Body of pancreas (tissue), 4 donors: ENCODE data around the gene COMT. TPM values are rescaled to one million over a fixed set of nuclear protein-coding genes. Genes with fewer than 3 reads are reported as not detected.

Source experiments
- ATAC-seq: fragments of 150-250 bp; one replicate; pipeline ENCODE4 v1.9.1; 2016
- DNase-seq, 4 donors: peaks; one replicate each; pipeline ENCODE4 v3.0.0-alpha.2; 2019
- H3K27ac ChIP-seq, 4 donors: fragments of 200-600 bp; sonication (generic); 1 replicate in 3 of 4; 2 replicates in 1 of 4; pipeline versions ENCODE4 v1.5.1 to v1.6.1; 2016 to 2019; ENCODE audit warnings: mild to moderate bottlenecking in 1 of 4, mixed read lengths in 1 of 4, moderate library complexity in 1 of 4
- H3K27me3 ChIP-seq, 2 donors: fragments of 200-600 bp; sonication (generic); one replicate each; pipeline ENCODE4 v1.6.0; 2016; ENCODE audit warnings: mild to moderate bottlenecking in 1 of 2
- H3K36me3 ChIP-seq, 2 donors: fragments of 200-600 bp; sonication (generic); replicated peaks in 1 of 2; 2 replicates each; pipeline ENCODE4 v1.5.1; 2016; ENCODE audit warnings: low read depth in 2 of 2; ENCODE audit not compliant: insufficient read depth in 1 of 2
- H3K4me1 ChIP-seq: fragments of 200-600 bp; sonication (generic); one replicate; pipeline ENCODE4 v1.6.0; 2016
- H3K4me3 ChIP-seq, 2 donors: fragments of 200-600 bp; sonication (generic); 1 replicate in 1 of 2; 2 replicates in 1 of 2; pipeline ENCODE4 v1.5.1; 2016 to 2019
- H3K9me3 ChIP-seq, 3 donors: fragments of 200-600 bp; sonication (generic); 1 replicate in 2 of 3; 2 replicates in 1 of 3; pipeline ENCODE4 v1.5.1; 2016
- CTCF ChIP-seq, 7 experiments: fragments of 450-650 bp in 4 of 7; fragments of 200-600 bp in 3 of 7; sonication (generic) in 3 of 7; IDR thresholded peaks; one replicate each; pipeline ENCODE4 v1.5.1; 2016 to 2019; ENCODE audit warnings: antibody characterized with exemption in 7 of 7
- POLR2A ChIP-seq, 3 donors: fragments of 450-650 bp; IDR thresholded peaks; one replicate each; pipeline ENCODE4 v1.6.1; 2016; ENCODE audit warnings: antibody characterized with exemption in 3 of 3, mild to moderate bottlenecking in 2 of 3
- WGBS, 2 donors: methylation state at CpG; one replicate each; pipeline ENCODE4 v1.1.5; 2017; 5-methylcytosine and 5-hydroxymethylcytosine counted together
- intact Hi-C: fragments of 100-400 bp; cut with DNase I; formaldehyde crosslinking; loops from one replicate; pipeline ENCODE4 v1.15.1; 2023
- total RNA-seq, 2 donors: library from RNA; depleted of rRNA; stranded (reverse); fragments of >200 nt; gene quantifications; one replicate each; pipeline ENCODE4 v1.1.0, GENCODE V29; 2016

The COMT gene
- total RNA-seq, 2 donors from 2014 or later, result 85.6 to 98.2 TPM

- ATAC-seq (no peak), DNase-seq (no peak)
- no peak for TF ChIP-seq CTCF (IDR thresholded peaks at IDR 0.05)
- no peak for TF ChIP-seq POLR2A (IDR thresholded peaks at IDR 0.05)
- Histone ChIP-seq H3K4me3 (no peak overlapping the region), H3K9me3 (no peaks in the 10 kb centered on the region), H3K4me1 (peaks cover 23% of the 10 kb centered on the region), H3K36me3 (no peaks in the 10 kb centered on the region), H3K27ac (no peak overlapping the region), H3K27me3 (no peaks in the 10 kb centered on the region)
- intact Hi-C loops, result no loop called here
- WGBS, 2 donors, result 54 to 67% methylated on average over 9 of the region's 10 CpGs
These were observed 73.6 kb downstream of the COMT start for GRCh38 chr22:20015187-20015625.

- Histone ChIP-seq H3K36me3 (no peaks in the 10 kb centered on the region), H3K9me3 (no peaks in the 10 kb centered on the region), H3K4me1 (peaks cover 27% of the 10 kb centered on the region), H3K27ac (peak overlapping the region in 2 of 4 donors; percentile 28 to 39), H3K4me3 (peak overlapping the region; percentile 6 to 67), H3K27me3 (no peaks in the 10 kb centered on the region)
- TF ChIP-seq CTCF (IDR thresholded peaks at IDR 0.05), result no peak
- no peak for TF ChIP-seq POLR2A (IDR thresholded peaks at IDR 0.05)
- peak in 3 of 4 donors; percentile 36 to 57 (median 55) for DNase-seq
- peak; percentile 9 for ATAC-seq
- 0% methylated on average over 5 to 72 of the region's 101 CpGs for WGBS, 2 donors
- intact Hi-C loops, result no loop called here
These were observed 74.6 kb downstream of the COMT start for GRCh38 chr22:20015971-20016733.

GRCh38 chr22:20016734-20017621, 75.4 kb downstream of the COMT start, which contains the start of gene ARVCF:
ARVCF (minus strand) TSS chr22:20016823; CDS start chr22:19990794, 26,029 bp downstream.
- ATAC-seq, result peak; percentile 82
- peak in 2 of 3 donors; percentile 35 to 46 for TF ChIP-seq POLR2A (IDR thresholded peaks at IDR 0.05)
- TF ChIP-seq CTCF (IDR thresholded peaks at IDR 0.05), result peak in 4 of 7 experiments; percentile 32 to 49 (median 43)
- WGBS, 2 donors, result 2 to 6% methylated on average over 14 to 61 of the region's 79 CpGs
- Histone ChIP-seq H3K27me3 (no peaks in the 10 kb centered on the region), H3K36me3 (no peaks in the 10 kb centered on the region), H3K27ac (peak within 1 kb of the TSS in 2 of 4 donors; percentile 31 to 39), H3K4me1 (peaks cover 34% of the 10 kb centered on the region), H3K9me3 (no peaks in the 10 kb centered on the region), H3K4me3 (peak within 1 kb of the TSS; percentile 6 to 67)
- intact Hi-C loops, result no loop called here
- DNase-seq, result peak; percentile 91 to 95 (median 93)

- intact Hi-C loops, result no loop called here
- Histone ChIP-seq H3K36me3 (no peaks in the 10 kb centered on the region), H3K4me1 (peaks cover 40% of the 10 kb centered on the region), H3K9me3 (no peaks in the 10 kb centered on the region), H3K27ac (no peak overlapping the region), H3K27me3 (no peaks in the 10 kb centered on the region), H3K4me3 (no peak overlapping the region)
- WGBS, 2 donors, result 46 to 48% methylated on average over 9 of the region's 9 CpGs
- DNase-seq (no peak), ATAC-seq (no peak)
- TF ChIP-seq POLR2A (IDR thresholded peaks at IDR 0.05) (no peak), CTCF (IDR thresholded peaks at IDR 0.05) (no peak)
These were observed 76.0 kb downstream of the COMT start for GRCh38 chr22:20017622-20017958.
